Neutrophil (primary cell): ENCODE data around the gene CXorf38.

Experiments
- H3K27ac ChIP-seq: fragments of 200-600 bp; sonication (generic); 2 replicates; pipeline ENCODE4 v1.5.1; 2016; ENCODE audit warnings: mild to moderate bottlenecking, moderate library complexity
- H3K27me3 ChIP-seq: fragments of 200-600 bp; sonication (generic); 2 replicates; pipeline ENCODE4 v1.6.0; 2016; ENCODE audit warnings: mild to moderate bottlenecking
- H3K36me3 ChIP-seq: fragments of 200-600 bp; sonication (generic); 2 replicates; pipeline ENCODE4 v1.5.1; 2017
- H3K4me1 ChIP-seq, 2 experiments: fragments of 200-600 bp in 1 of 2; sonication (generic) in 1 of 2; 1 replicate in 1 of 2; 2 replicates in 1 of 2; pipeline versions ENCODE4 v1.5.1 to v1.6.1; 2013 to 2016; ENCODE audit warnings: low read depth in 1 of 2, low read length in 1 of 2, mild to moderate bottlenecking in 1 of 2, moderate library complexity in 1 of 2; ENCODE audit not compliant: control insufficient read depth in 1 of 2, insufficient read depth in 1 of 2
- H3K4me3 ChIP-seq, 2 experiments: fragments of 200-600 bp in 1 of 2; sonication (generic) in 1 of 2; 1 replicate in 1 of 2; 2 replicates in 1 of 2; pipeline ENCODE4 v1.5.1; 2013 to 2016; ENCODE audit warnings: low read depth in 1 of 2, low read length in 1 of 2, mild to moderate bottlenecking in 1 of 2, moderate library complexity in 1 of 2
- H3K9me3 ChIP-seq: fragments of 200-600 bp; sonication (generic); 2 replicates; pipeline ENCODE4 v1.5.1; 2016
- TF ChIP-seq, protein P1 (sequence below): fragments of 200-600 bp; sonication (generic); IDR thresholded peaks from 2 replicates; pipeline ENCODE4 v1.5.1; 2016; ENCODE audit warnings: antibody characterized with exemption

The CXorf38 gene

GRCh38 chrX:40628506-40628905 is 18.9 kb downstream of the CXorf38 start:
- no peak overlapping the region for H3K4me3 ChIP-seq
- peak overlapping the region; percentile 31 for H3K27ac ChIP-seq
- TF ChIP-seq, protein P1, sequence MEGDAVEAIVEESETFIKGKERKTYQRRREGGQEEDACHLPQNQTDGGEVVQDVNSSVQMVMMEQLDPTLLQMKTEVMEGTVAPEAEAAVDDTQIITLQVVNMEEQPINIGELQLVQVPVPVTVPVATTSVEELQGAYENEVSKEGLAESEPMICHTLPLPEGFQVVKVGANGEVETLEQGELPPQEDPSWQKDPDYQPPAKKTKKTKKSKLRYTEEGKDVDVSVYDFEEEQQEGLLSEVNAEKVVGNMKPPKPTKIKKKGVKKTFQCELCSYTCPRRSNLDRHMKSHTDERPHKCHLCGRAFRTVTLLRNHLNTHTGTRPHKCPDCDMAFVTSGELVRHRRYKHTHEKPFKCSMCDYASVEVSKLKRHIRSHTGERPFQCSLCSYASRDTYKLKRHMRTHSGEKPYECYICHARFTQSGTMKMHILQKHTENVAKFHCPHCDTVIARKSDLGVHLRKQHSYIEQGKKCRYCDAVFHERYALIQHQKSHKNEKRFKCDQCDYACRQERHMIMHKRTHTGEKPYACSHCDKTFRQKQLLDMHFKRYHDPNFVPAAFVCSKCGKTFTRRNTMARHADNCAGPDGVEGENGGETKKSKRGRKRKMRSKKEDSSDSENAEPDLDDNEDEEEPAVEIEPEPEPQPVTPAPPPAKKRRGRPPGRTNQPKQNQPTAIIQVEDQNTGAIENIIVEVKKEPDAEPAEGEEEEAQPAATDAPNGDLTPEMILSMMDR: no peak
- H3K4me1 ChIP-seq: peaks cover 0 to 3% of the 10 kb centered on the region in 2 experiments
- H3K27me3 ChIP-seq: no peaks in the 10 kb centered on the region
- no peaks in the 10 kb centered on the region for H3K9me3 ChIP-seq
- peaks cover 67% of the 10 kb centered on the region for H3K36me3 ChIP-seq

DNA sequence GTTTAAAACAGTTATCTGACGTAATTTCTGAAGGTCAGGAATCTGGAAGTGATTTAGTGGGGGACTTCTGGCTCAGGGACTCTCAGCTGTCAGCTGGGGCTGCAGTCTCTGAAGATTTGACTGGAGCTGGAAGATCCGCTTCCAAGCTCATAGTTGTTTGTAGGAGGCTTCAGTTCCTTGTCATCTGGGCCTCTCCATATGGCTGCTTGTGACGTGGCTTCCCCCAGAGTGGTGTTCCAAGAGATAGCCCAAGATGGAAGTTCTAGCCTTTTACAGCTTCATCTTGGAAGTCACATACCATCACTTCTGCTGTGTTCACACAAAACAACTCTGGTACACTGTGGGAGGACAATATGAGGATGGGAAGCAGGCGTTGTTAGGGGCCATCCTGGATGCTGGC is 22.1 kb downstream of the CXorf38 start:
- H3K4me1 ChIP-seq: peaks cover 0 to 3% of the 10 kb centered on the region in 2 experiments
- no peak overlapping the region for H3K4me3 ChIP-seq
- no peaks in the 10 kb centered on the region for H3K9me3 ChIP-seq
- H3K36me3 ChIP-seq: peaks cover 36% of the 10 kb centered on the region
- TF ChIP-seq, protein P1: no peak
- H3K27me3 ChIP-seq: no peaks in the 10 kb centered on the region
- H3K27ac ChIP-seq: no peak overlapping the region

- Histone ChIP-seq H3K36me3 (peaks cover 19% of the 10 kb centered on the region), H3K4me1 (peaks cover 0 to 1% of the 10 kb centered on the region in 2 experiments), H3K9me3 (no peaks in the 10 kb centered on the region), H3K27ac (no peak overlapping the region), H3K27me3 (no peaks in the 10 kb centered on the region), H3K4me3 (no peak overlapping the region)
- TF ChIP-seq, protein P1: no peak
These were observed 23.7 kb downstream of the CXorf38 start for GRCh38 chrX:40623665-40624064.

DNA sequence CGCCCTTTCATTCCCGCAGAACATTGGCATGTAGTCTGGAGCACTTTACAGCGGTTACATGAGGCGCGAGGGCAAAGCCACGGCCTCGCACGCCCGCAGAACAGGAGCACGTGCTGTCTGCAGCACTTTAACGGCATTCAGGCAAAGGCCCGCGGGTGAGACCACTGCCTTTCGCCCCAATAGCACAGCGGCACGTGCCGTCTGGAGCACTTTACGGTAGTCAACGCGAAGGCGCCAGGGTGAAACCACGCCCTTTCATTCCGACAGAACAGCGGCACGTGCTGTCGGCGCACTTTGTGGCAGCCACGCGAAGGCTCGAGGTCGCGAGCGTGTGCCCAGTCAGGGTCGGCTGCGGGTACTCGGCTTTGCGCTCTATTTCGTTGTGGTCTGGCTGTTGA is 24.2 kb downstream of the CXorf38 start, which contains the start of gene MPC1L:
TSS of gene MPC1L (plus strand) at position 290 of the 398 bp plus-strand sequence. CDS start 138 bp downstream, outside the sequence.
- H3K9me3 ChIP-seq: no peaks in the 10 kb centered on the region
- H3K27ac ChIP-seq: no peak within 1 kb of the TSS
- H3K4me3 ChIP-seq: no peak within 1 kb of the TSS
- H3K4me1 ChIP-seq: no peaks in the 10 kb centered on the region
- TF ChIP-seq, protein P1: no peak
- no peaks in the 10 kb centered on the region for H3K27me3 ChIP-seq
- H3K36me3 ChIP-seq: peaks cover 14% of the 10 kb centered on the region

GRCh38 chrX:40622479-40623138 is 24.8 kb downstream of the CXorf38 start:
- no peaks in the 10 kb centered on the region for H3K9me3 ChIP-seq
- H3K27me3 ChIP-seq: no peaks in the 10 kb centered on the region
- peaks cover 11% of the 10 kb centered on the region for H3K36me3 ChIP-seq
- TF ChIP-seq, protein P1: no peak
- no peak overlapping the region for H3K4me3 ChIP-seq
- H3K27ac ChIP-seq: no peak overlapping the region
- H3K4me1 ChIP-seq: no peaks in the 10 kb centered on the region
